ENCODE results near the gene ATP2A1. TPM values are rescaled to one million over a fixed set of nuclear protein-coding genes. Genes with fewer than 3 reads are reported as not detected.
"Not testable (repeated sequence)": the region's sequence is repeated elsewhere in the genome, so short reads cannot be mapped to it uniquely, and the experiment has no call there.

The ATP2A1 gene
- total RNA-seq, 1 donor from 2014 or later: 0.83 TPM

DNA sequence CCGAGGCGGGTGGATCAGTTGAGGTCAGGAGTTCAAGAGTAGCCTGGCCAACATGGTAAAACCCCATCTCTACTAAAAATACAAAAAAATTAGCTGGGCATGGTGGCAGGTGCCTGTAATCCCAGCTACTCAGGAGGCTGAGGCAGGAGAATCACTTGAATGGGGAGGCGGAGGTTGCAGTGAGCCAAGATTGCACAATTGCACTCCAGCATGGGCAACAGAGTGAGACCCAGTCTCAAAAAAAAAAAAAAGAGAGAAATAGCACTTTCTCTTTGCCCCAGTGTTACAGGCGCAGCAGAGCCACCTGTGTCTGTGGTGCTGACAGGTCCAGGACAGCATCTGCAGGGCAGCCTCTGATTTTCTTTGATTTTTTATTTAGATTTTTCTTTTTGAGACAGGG lies 3.3 kb downstream of the ATP2A1 start:
- not testable (repeated sequence) for DNase-seq (ENCODE audit: low spot score)

DNA sequence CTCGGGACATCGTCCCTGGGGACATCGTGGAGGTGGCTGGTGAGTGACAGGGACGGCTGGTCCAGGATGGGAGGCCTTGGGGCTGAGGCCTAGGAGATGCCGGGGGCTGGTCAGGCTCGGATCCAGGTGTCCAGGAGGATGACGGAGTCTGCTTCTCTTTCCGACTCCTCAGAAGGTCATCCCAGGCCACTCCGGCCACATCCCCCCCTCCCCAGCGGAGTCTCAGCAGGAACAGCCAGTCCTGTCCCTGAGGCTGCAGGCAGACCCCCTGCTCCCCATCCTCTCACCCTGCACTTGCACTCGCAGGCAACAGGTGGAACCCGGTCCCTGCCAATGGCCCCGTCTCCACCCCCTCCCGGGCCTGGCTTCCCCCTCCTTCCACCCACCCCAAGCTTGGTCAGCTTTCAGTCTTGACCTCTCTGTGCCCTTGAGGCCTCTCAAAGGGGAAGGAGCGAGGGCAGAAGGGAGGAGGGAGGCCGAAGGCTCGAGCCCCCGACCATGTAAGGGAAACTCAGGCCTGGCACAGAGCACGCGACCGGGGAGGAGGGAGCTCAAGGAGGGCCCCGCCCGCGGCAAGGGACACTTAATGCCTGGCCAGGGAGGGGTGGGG lies 4.4 kb downstream of the ATP2A1 start:
- DNase-seq (ENCODE audit: low spot score): no peak

DNA sequence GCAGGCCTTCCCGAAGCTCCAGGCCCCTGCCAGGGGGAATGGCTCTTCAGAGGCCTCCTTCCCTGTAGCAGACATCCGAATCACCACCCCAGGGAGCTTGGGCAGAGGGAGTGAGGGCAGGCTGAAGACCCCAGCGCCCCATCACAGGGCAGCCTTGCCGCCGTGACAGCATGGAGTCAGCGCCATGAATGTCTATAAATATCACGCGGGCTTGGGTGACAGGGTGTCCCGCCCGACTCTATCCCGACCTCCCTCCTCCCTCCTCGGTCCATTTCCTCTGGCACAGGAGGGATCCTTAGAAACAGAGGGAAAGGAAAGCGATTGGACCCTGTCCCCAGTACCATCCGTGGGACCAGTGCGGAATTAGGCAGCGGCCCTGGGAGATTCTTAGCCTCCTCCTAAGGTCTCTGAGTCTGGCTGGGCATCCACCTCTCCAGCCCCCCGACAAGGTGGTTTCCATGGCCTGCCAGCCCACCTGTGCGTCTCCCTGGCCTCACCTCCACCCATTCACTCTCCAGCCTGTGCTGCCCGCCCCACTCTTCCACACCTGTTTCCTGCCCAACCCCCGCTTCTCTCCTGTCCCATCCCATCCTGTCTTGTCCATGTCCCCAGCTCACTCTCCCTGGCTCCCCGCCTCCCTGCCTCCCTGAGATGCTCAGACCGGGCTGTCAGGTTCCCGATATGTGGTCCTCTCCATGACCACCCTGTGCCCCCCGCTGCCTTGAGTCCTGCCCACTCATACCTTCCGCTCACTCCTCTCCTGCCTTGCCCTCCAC lies 5.1 kb downstream of the ATP2A1 start:
- DNase-seq (ENCODE audit: low spot score): no peak

DNA sequence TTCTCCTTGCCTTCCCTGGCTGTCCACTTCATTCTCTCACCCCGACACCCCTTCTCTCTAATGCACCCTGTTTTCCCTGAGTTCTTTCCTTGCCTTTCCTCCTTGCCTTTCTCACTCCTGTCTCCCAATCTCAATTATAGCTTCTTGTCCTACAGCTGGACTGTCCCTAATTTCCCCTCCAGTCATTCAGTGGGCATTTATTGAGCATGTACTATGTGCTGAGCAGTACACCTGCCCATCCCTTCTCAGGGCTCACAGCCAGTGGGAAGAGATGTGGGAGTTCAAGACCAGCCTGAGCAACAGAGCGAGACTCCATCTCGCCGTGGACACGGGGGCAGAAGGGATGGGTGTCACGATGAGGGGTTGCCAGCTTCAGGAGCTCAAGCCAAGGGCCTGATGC lies 5.8 kb downstream of the ATP2A1 start:
- DNase-seq (ENCODE audit: low spot score): no peak

DNA sequence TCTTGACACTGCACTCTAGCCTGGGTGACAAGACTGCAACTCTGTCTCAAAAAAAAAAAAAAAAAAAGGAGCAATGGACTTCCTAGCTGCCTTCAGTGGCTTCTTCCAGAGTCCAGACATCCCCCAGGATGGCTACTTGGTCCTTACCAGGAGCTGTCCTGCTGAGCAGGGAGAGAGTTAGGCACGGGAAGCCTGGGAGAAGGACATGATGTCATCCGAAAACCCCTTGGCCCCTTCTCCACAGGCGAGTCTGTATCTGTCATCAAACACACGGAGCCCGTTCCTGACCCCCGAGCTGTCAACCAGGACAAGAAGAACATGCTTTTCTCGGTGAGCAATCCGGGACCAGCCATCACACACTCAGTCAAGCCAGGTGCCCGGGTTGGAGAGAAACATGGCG lies 8.7 kb downstream of the ATP2A1 start:
- DNase-seq (ENCODE audit: low spot score): no peak

DNA sequence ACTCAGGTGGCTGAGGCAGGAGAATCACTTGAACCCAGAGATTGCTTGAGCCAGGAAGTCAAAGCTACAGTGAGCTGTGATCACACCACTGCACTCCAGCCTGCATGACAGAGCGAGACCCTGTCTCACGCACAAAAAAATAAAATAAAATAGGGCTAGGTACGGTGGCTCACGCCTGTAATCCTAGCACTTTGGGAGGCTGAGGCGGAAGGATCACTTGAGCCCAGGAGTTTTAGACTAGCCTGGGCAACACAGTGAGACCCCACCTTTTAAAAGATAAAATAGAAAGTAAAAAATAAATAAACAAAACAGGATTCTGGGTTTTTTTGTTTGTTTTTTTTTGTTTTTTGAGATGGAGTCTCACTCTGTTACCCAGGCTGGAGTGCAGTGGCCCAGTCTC lies 12.1 kb downstream of the ATP2A1 start:
- not testable (repeated sequence) for DNase-seq (ENCODE audit: low spot score)

DNA sequence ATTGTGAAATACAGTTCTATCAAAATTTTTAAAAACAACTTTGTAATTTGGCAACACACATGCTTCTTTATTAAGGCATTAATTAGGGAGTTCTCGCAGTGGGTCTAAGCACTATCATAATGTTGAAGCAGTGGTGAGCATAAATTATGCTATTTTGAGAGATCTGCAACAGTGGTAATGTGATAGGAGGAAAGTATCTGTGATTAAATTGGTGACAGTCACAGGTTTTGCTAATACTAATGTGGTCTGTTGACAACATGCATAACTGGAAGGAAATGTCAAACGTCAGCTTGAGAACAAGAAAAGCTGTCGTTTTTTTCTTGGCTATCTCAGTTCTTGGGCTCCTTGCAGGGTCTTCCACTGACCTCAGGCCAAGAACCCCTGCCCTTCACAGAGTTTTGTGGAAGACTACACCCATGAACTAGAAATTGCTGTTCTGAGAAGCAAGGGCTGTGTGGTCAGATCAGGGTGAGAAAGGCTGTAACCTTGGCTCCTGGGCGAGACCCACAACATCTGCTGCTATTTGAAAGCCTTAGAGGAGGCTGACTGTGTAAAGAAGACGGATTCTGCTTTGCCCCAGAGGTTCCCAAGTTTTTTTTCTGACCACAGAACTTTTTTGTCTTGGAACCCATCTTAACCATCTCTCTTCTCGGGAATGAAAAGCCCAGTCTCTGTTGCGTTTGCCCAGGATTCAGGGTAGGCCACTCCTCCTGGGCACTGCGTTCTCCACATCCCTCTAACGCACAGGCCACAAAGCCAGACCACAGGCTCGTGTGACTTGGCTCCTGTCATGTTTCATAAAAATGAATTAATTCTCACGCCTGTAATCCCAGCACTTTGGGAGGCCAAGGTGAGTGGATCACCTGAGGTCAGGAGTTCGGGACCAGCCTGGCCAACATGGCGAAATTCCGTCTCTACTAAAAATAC lies 13.9 kb downstream of the ATP2A1 start:
- no peak for DNase-seq (ENCODE audit: low spot score)

DNA sequence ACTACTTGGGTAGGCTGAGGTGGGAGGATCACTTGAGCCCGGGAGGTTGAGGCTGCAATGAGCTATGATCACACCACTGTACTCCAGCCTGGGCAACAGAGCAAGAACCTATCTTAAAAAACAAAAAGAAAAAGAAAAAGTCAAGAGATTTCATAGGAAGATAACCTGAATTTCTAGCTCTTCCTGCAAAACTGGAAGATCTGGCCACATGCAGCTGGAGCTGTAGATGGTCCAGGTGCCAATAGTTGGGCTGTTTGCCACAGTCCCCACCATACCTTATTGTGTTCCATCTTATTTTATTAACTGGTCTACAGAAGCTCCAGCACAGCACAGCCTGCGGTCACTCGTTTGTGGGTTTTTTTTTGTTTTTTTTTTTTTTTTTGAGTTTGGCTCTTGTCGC lies 15.0 kb downstream of the ATP2A1 start:
- DNase-seq (ENCODE audit: low spot score): no peak

DNA sequence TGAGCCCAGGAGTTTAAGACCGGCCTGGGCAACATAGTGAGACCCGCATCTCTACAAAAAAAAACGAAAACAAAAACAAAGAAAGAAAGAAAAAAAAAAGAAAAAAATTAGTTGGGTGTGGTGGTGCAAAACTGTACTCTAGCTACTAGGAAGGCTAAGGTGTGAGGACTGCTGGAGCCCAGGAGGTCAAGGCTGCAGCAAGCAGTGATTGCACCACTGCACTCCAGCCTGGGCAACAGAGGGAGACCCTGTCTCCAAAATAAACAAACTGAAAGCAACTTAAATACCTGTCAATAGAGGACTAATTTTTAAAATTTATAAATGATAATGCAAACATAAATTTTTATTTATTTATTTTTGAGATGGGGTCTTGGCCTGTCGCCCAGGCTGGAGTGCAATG lies 17.3 kb downstream of the ATP2A1 start:
- no peak for DNase-seq (ENCODE audit: low spot score)

DNA sequence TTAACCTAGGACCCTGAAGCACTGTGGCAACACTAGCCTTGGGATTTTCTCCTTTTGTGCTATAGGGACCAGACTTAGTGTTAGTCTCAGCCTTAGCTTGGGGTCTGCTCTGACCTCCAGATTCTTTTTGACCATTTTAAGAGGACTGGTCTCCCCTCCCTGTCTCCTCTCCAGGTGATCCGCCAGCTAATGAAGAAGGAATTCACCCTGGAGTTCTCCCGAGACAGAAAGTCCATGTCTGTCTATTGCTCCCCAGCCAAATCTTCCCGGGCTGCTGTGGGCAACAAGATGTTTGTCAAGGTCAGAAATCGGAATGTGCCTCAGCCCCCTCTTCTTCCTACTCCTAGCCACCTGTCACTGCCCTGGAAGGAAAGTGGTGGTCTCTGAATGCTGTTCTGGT lies 19.5 kb downstream of the ATP2A1 start:
- no peak for DNase-seq (ENCODE audit: low spot score)

DNA sequence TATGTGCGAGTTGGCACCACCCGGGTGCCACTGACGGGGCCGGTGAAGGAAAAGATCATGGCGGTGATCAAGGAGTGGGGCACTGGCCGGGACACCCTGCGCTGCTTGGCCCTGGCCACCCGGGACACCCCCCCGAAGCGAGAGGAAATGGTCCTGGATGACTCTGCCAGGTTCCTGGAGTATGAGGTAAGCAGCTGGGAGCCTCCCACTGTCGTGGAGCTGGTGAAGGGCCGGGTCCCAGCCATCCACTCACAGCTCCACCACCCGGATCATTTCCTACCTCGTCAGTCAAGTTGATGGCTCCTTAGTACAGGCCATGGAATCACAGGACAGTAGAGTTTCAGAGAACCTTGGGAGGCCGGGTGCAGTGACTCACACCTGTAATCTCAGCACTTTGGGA lies 20.0 kb downstream of the ATP2A1 start:
- no peak for DNase-seq (ENCODE audit: low spot score)

DNA sequence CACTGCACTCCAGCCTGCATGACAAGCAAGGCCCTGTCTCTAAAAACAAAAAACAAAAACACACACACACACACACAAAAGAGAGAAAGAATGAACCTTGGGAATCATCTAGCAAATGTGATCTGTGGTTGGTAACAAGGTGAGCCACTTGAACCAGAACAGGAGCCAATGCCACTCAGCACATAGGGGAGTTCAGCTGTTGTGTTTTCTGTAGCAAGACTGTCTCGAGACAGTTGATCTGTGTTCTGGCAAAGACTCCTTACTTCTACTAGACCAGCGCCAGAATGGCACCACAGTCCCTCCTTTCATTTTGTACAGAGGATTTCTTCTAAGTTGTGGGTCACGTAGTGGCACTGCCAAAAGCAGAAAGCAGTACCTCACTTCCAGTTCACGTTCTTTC lies 20.7 kb downstream of the ATP2A1 start:
- DNase-seq (ENCODE audit: low spot score): no peak

DNA sequence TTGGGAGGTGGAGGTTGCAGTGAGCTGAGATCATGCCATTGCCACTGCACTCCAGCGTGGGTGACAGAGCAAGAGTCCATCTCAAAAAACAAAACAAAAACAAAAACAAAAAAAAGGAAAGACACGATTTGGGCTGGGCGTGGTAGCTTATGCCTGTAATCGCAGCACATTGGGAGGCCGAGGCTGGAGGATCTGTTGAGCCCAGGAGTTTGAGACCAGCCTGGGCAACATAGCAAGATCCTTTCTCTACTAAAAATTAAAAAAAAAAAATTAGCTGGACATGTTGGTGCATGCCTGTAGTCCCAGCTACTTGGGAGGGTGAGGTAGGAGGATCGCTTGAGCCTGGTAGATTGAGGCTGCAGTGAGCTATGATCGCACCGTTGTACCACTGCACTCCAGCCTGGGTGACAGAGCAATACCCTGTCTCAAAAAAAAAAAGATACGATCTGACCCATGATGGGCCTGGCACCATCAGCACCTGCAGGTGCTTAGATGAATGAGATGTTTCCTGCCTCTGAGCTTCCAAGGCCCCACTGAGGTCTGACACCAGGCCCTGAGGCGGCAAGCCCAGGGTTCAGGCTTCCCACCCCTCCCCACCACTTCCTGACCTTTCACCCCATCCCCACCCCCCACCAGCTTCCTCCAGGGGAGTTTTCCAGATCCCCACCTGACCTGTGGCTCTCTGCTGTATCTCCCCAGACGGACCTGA lies 21.7 kb downstream of the ATP2A1 start:
- DNase-seq (ENCODE audit: low spot score): no peak

DNA sequence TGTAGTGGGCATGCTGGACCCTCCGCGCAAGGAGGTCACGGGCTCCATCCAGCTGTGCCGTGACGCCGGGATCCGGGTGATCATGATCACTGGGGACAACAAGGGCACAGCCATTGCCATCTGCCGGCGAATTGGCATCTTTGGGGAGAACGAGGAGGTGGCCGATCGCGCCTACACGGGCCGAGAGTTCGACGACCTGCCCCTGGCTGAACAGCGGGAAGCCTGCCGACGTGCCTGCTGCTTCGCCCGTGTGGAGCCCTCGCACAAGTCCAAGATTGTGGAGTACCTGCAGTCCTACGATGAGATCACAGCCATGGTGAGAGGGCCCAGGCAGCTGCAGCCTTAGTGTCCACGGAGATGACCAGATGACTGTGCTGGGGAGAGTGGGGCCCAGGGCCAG lies 22.3 kb downstream of the ATP2A1 start:
- DNase-seq (ENCODE audit: low spot score): no peak

DNA sequence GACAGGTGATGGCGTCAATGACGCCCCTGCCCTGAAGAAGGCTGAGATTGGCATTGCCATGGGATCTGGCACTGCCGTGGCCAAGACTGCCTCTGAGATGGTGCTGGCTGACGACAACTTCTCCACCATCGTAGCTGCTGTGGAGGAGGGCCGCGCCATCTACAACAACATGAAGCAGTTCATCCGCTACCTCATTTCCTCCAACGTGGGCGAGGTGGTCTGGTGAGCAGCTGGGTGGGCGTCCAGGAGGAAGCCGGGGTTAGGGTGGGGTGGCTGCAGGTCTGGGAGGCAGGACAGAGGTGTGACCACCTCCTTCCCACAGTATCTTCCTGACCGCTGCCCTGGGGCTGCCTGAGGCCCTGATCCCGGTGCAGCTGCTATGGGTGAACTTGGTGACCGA lies 23.6 kb downstream of the ATP2A1 start:
- no peak for DNase-seq (ENCODE audit: low spot score)

DNA sequence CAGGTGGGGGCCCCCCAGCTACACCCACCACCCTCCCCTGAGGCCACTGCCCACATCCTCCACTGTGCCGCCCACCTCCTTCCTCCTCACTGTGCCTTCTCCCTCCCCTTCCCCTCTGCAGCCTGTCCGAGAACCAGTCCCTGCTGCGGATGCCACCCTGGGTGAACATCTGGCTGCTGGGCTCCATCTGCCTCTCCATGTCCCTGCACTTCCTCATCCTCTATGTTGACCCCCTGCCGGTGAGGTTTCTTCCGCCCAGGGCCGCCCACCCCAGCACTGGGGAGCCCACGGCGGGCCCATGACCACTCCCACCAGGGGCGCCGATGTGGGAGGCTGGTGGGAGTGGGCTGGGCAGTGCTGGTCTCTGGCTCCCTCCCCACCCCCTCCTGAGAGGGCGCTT lies 24.6 kb downstream of the ATP2A1 start:
- DNase-seq (ENCODE audit: low spot score): no peak

DNA sequence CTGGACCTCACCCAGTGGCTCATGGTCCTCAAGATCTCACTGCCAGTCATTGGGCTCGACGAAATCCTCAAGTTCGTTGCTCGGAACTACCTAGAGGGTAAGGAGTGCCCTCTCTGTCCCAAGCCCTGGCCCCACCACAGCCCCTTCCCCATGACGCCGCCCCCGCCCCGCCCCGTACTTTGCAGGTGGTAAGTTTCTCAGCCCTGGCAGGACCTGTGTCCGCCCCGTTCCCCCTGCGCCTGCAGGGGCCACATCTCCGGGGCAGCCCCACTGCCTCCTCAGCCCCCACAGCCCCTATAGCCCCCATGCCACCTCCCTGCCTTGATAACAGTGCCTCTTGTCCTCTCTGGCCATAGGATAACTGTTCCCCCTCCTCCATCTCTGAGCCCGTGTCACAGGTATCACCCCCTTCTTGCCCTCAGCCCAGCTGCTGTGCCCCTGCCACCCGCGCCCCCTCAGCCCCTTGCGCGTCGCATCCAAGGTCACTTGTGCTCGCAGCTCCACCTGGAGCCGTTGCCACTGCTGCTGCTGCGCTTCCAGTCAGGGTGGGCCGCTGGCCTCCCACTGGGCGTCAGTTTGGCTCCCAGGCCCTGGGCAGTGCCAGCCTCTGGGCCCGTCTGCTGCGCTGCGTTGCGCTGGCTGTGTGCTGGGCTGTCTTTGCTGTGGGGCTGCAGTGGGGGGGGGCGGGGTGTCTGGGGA lies 25.2 kb downstream of the ATP2A1 start:
- no peak for DNase-seq (ENCODE audit: low spot score)

DNA sequence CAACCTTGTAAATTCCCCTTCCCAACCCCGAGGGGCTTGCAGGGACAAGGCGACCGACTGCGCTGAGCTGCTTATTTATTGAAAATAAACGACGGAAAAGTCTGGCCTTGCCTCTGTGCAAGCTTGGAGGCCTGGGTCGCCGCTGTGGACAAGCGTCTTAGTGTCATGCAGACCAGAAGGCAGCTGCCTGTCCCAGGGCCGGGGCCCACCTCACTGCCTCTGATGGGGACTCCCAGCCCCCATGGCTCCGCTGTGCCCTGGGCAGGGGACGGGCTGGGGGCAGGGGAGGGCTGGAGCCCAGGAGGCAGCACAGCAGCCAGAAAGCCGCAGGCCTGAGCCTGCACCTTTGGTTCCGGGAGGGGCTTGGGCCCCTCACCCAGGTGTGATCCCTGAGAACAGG lies 26.1 kb downstream of the ATP2A1 start:
- DNase-seq (ENCODE audit: low spot score): no peak

DNA sequence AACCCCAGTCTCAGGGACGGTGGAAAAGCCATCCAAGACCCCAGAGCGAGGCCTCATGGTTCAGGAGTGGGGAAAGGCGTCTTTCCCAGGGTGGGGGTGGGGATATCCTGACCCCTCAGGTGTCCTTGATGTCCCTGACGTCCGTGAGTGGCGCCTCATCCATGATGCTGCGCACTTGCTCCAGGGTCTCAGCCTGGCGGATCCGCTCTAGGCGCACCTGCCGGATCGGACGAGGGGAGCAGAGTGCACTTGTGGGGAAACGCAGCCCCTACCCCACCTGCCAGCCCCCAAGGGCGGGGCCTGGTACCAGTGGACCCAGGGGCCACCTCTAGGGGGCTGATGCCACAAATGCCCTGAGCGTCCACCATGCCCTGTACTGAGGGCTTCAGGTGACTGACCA lies 26.5 kb downstream of the ATP2A1 start:
- no peak for DNase-seq (ENCODE audit: low spot score)

DNA sequence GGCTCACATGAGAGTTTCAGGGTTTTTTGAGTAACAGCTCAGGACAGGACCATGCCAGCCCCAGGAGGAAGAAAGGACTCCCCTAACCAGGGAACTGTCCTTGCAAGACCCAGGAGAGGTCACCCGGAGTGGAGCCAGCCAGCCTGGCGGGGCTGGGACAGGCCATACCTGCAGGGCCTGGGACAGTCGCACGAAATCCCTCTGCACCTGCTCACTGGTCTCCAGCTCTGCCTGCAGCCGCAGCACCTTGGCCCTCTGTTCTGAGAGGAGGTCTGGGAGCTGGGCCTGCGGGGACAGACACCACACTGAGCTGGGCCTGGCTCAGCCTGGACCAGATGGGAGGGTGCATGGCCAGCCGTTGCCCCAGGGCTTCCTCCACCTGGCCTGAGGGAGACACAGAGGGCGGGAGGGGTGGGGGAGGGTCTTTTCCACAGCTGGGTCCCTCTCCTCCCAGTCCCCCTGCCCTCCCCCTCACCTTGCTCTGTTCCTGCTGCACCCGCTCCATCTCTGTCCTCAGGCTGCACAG lies 27.0 kb downstream of the ATP2A1 start:
- no peak for DNase-seq (ENCODE audit: low spot score)

DNA sequence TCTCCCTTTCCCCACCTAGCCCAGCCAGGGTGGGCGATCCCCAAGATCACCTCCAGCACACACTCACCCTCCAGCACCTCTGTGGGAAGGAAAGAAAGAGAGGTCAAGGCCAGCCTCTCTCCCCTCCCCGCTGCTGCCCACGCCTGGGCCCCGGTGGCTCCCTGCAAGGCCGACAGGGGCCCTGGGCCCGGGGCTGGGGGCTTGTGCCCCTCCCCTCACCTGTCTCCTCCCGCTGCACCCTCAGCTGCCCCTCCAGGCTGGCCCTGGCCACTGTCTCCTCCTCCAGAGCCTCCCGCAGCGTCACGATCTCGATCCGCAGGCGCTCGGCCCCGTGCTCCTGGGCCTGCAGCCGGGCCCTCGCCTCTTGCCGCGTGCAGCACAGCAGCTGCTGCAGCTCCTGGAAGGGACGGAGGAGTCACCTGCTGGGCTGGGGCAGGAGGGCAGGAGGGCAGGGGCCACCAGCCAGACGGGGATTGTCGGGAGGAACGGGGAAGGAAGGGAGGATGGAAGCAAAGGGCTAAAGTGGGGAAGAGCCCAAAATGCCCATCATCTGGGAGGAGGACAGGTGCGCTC lies 27.6 kb downstream of the ATP2A1 start:
- DNase-seq (ENCODE audit: low spot score): no peak
